ENCODE results near the gene PPCDC.

Gene PPCDC

GRCh38 chr15:75036212-75036616, 12.8 kb downstream of the PPCDC start:
- Histone ChIP-seq H3K27me3 (no peaks in the 10 kb centered on the region), H3K9me3 (no peaks in the 10 kb centered on the region), H3K4me3 (no peak overlapping the region), H3K27ac (no peak overlapping the region), H3K4me1 (peaks cover 0 to 20% (median 12%) of the 10 kb centered on the region in 4 donors), H3K36me3 (no peaks in the 10 kb centered on the region)
- no peak for DNase-seq
- intact Hi-C loops (cut with DNase I; ENCODE audit: low total_unique reads): no loop called here
- TF ChIP-seq CTCF (IDR thresholded peaks at IDR 0.05): no peak

DNA sequence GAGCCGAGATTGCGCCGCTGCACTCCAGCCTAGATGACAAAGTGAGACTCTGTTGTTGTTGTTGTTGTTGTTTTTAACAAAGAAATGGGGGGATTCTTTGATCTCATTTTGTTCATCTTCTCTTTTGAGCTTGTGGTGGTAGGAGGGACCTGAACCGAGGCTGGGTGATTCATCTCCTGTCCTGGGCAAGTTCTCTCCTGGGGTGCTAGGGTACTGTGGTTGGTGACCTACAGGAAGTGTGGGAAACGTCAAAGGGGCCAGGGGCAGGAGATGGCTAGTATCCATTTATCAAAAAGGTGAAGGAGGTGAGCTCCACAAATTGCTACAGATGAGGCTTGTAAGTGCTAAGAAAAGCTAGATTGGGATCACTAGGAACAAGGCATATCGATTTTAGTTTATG, 14.3 kb downstream of the PPCDC start:
- DNase-seq: no peak
- intact Hi-C loops (cut with DNase I; ENCODE audit: low total_unique reads): no loop called here
- Histone ChIP-seq H3K4me3 (no peak overlapping the region), H3K9me3 (no peaks in the 10 kb centered on the region), H3K27me3 (no peaks in the 10 kb centered on the region), H3K27ac (no peak overlapping the region), H3K36me3 (no peaks in the 10 kb centered on the region), H3K4me1 (peaks cover 0 to 26% (median 12%) of the 10 kb centered on the region in 4 donors)
- no peak for TF ChIP-seq CTCF (IDR thresholded peaks at IDR 0.05)

- intact Hi-C loops (cut with DNase I; ENCODE audit: low total_unique reads): no loop called here
- no peak for DNase-seq
- no peak overlapping the region for H3K27ac ChIP-seq
- H3K4me3 ChIP-seq: no peak overlapping the region
- H3K27me3 ChIP-seq: no peaks in the 10 kb centered on the region
- no peak for TF ChIP-seq CTCF (IDR thresholded peaks at IDR 0.05)
- H3K4me1 ChIP-seq: peaks cover 0 to 26% (median 13%) of the 10 kb centered on the region in 4 donors
- no peaks in the 10 kb centered on the region for H3K9me3 ChIP-seq
- H3K36me3 ChIP-seq: no peaks in the 10 kb centered on the region
These were observed 14.8 kb downstream of the PPCDC start for GRCh38 chr15:75038231-75038630.

GRCh38 chr15:75042730-75043508, 19.5 kb downstream of the PPCDC start:
- intact Hi-C loops (cut with DNase I; ENCODE audit: low total_unique reads): loop anchor here (5.0 kb wide), 1 partner anchor 159 kb away; the partner anchor contains the start of gene C15orf39
- no peak overlapping the region for H3K4me3 ChIP-seq

GRCh38 chr15:75043509-75044257, 20.3 kb downstream of the PPCDC start:
- peak; percentile 57 to 70 for TF ChIP-seq CTCF (IDR thresholded peaks at IDR 0.05)
- Histone ChIP-seq H3K36me3 (peaks cover 0 to 4% (median 0%) of the 10 kb centered on the region in 3 donors), H3K27me3 (no peaks in the 10 kb centered on the region), H3K27ac (peak overlapping the region; percentile 88 to 89), H3K9me3 (no peaks in the 10 kb centered on the region), H3K4me1 (peaks cover 0 to 65% (median 49%) of the 10 kb centered on the region in 4 donors), H3K4me3 (peak overlapping the region; percentile 2 to 17)
- DNase-seq: peak; percentile 99
- intact Hi-C loops (cut with DNase I; ENCODE audit: low total_unique reads): loop anchor here (5.0 kb wide), 1 partner anchor 159 kb away; the partner anchor contains the start of gene C15orf39

More at GRCh38 chr15:75042730-75043508, 19.5 kb downstream of the PPCDC start:
- peak; percentile 76 to 90 for DNase-seq
- peak; percentile 55 to 57 for TF ChIP-seq CTCF (IDR thresholded peaks at IDR 0.05)
- no peaks in the 10 kb centered on the region for H3K27me3 ChIP-seq
- no peaks in the 10 kb centered on the region for H3K9me3 ChIP-seq
- H3K27ac ChIP-seq: peak overlapping the region; percentile 88 to 89
- no peaks in the 10 kb centered on the region for H3K36me3 ChIP-seq
- H3K4me1 ChIP-seq: peaks cover 0 to 58% (median 44%) of the 10 kb centered on the region in 4 donors

Measured in tibial artery (tissue), 4 donors.